SK-N-SH treated with all-trans-retinoic acid at 6 μM for 48 hours (cell line): Measurements from ENCODE around the gene FGFBP2.

ENCODE experiments used
- ATAC-seq: fragments of 200-7000 bp; cut with Tn5 transposase; 3 replicates; pipeline ENCODE4 v1.9.1; 2020; ENCODE audit warnings: mild to moderate bottlenecking, moderate library complexity
- ARNTL ChIP-seq: fragments of 450-650 bp; formaldehyde crosslinking; IDR thresholded peaks from 2 replicates; pipeline ENCODE4 v1.5.0; 2020; ENCODE audit warnings: low read depth, mild to moderate bottlenecking, moderate library complexity, borderline replicate concordance
- BACH2 ChIP-seq: fragments of 250-450 bp; sonication (Bioruptor Pico); IDR thresholded peaks from 2 replicates; pipeline ENCODE4 v1.9.0; 2021; ENCODE audit warnings: mild to moderate bottlenecking, borderline replicate concordance
- CSDC2 ChIP-seq: fragments of 250-450 bp; sonication (Bioruptor Pico); IDR thresholded peaks from 2 replicates; pipeline ENCODE4 v1.5.0; 2020; ENCODE audit warnings: mild to moderate bottlenecking, moderate library complexity
- GLIS3 ChIP-seq: fragments of 250-450 bp; sonication (Bioruptor Pico); IDR thresholded peaks from 2 replicates; pipeline ENCODE4 v1.5.0; 2020; ENCODE audit warnings: mild to moderate bottlenecking, moderate library complexity
- ISL1 ChIP-seq: fragments of 250-450 bp; sonication (Bioruptor Pico); IDR thresholded peaks from 2 replicates; pipeline ENCODE4 v2.1.2; 2022; ENCODE audit warnings: mild to moderate bottlenecking, moderate library complexity
- OSR1 ChIP-seq: fragments of 250-450 bp; sonication (Bioruptor Pico); IDR thresholded peaks from 2 replicates; pipeline ENCODE4 v1.8.0; 2022; ENCODE audit warnings: moderate library complexity, mild to moderate bottlenecking, inconsistent platforms
- PPARA ChIP-seq: fragments of 250-450 bp; sonication (Bioruptor Pico); IDR thresholded peaks from 2 replicates; pipeline ENCODE4 v1.5.0; 2020; ENCODE audit warnings: mild to moderate bottlenecking, borderline replicate concordance
- RARB ChIP-seq: fragments of 250-450 bp; sonication (Bioruptor Pico); IDR thresholded peaks from 2 replicates; pipeline ENCODE4 v1.8.0; 2021; ENCODE audit warnings: mild to moderate bottlenecking, moderate library complexity
- SNAI2 ChIP-seq: fragments of 250-450 bp; sonication (Bioruptor Pico); IDR thresholded peaks from 2 replicates; pipeline ENCODE4 v1.5.0; 2020; ENCODE audit warnings: mild to moderate bottlenecking, moderate library complexity
- TOX ChIP-seq: fragments of 250-450 bp; sonication (Bioruptor Pico); IDR thresholded peaks from 2 replicates; pipeline ENCODE4 v1.8.0; 2021; ENCODE audit warnings: mild to moderate bottlenecking, moderate library complexity, borderline replicate concordance
- ZC3H10 ChIP-seq: fragments of 250-450 bp; sonication (Bioruptor Pico); IDR thresholded peaks from 2 replicates; pipeline ENCODE4 v1.5.1; 2021; ENCODE audit warnings: mild to moderate bottlenecking, moderate library complexity
- ZFP3 ChIP-seq: fragments of 250-450 bp; sonication (Bioruptor Pico); IDR thresholded peaks from 2 replicates; pipeline ENCODE4 v1.5.0; 2020; ENCODE audit warnings: mild to moderate bottlenecking, moderate library complexity
- ZFP30 ChIP-seq: fragments of 450-650 bp; formaldehyde crosslinking; IDR thresholded peaks from 2 replicates; pipeline ENCODE4 v1.5.0; 2022; ENCODE audit warnings: mild to moderate bottlenecking, moderate library complexity
- ZNF565 ChIP-seq: fragments of 450-650 bp; formaldehyde crosslinking; conservative IDR thresholded peaks from 2 replicates; pipeline ENCODE4 v1.5.0; 2020; ENCODE audit warnings: low read depth, mild to moderate bottlenecking, moderate library complexity
- ZNF70 ChIP-seq: fragments of 450-650 bp; formaldehyde crosslinking; IDR thresholded peaks from 2 replicates; pipeline ENCODE4 v1.5.0; 2020; ENCODE audit warnings: mild to moderate bottlenecking, moderate library complexity
- TF ChIP-seq, protein P1 (sequence below): fragments of 250-450 bp; sonication (Bioruptor Pico); IDR thresholded peaks from 2 replicates; pipeline ENCODE4 v1.5.1; 2021; ENCODE audit warnings: mild to moderate bottlenecking, moderate library complexity
- TF ChIP-seq, protein P2 (sequence below): fragments of 250-450 bp; sonication (Bioruptor Pico); IDR thresholded peaks from 2 replicates; pipeline ENCODE4 v1.8.0; 2021; ENCODE audit warnings: low read depth, mild to moderate bottlenecking, moderate library complexity, borderline replicate concordance
- TF ChIP-seq, protein P3 (sequence below): fragments of 250-450 bp; sonication (Bioruptor Pico); IDR thresholded peaks from 2 replicates; pipeline ENCODE4 v1.5.1; 2020; ENCODE audit warnings: low read depth, mild to moderate bottlenecking, moderate library complexity
- TF ChIP-seq, protein P4 (sequence below): fragments of 250-450 bp; sonication (Bioruptor Pico); IDR thresholded peaks from 2 replicates; pipeline ENCODE4 v1.5.0; 2020; ENCODE audit warnings: mild to moderate bottlenecking, moderate library complexity
- TF ChIP-seq, protein P5 (sequence below): fragments of 250-450 bp; sonication (Bioruptor Pico); IDR thresholded peaks from 2 replicates; pipeline ENCODE4 v1.8.0; 2020; ENCODE audit warnings: mild to moderate bottlenecking, moderate library complexity, borderline replicate concordance

The FGFBP2 gene

DNA sequence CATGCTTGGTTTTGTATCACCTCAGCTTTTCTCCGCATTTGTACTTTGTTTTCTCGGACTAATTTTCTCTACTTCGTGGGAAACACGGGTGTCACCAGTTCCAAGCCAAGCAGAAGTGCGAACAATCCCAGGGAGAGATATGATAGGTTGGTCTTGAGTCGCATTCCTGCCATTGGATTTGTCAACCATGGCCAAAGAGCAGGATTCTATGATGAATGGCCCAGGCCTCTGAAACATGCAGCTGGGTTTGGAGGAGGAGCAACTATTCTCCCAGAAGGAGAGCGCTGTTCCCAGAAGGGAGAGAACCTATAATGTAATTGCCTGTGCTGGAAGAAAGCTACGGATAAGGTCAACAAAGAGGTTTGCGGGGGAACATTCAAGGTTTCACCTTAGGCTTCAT lies 14.1 kb downstream of the FGFBP2 start:
- no peak for TF ChIP-seq ZFP30 (CRISPR knock-in tag)
- no peak for TF ChIP-seq PPARA (CRISPR knock-in tag)
- TF ChIP-seq RARB (CRISPR knock-in tag): no peak
- no peak for TF ChIP-seq TOX
- TF ChIP-seq ISL1 (CRISPR knock-in tag): no peak
- TF ChIP-seq ZNF565 (CRISPR knock-in tag): no peak
- ATAC-seq: no peak

DNA sequence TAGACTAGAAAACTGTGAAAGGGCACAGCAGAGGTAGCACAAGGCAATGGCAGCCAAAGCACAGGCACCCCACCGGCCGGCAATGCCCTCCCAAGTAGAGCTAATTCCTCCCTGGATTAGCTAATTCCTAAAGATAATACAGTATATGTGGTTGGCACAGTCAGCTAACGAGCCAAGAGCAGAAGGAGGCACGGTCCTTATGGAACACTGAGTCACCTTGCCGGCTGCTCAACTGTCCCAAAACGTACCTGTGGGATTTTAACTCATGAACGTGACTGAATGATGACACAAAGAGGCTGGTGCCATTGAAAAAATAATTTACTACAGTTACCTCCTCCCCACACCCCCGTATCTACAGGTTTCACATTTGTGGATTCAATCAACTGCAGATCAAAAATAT lies 15.3 kb downstream of the FGFBP2 start:
- no peak for ATAC-seq
- TF ChIP-seq CSDC2 (no peak), ZFP30 (CRISPR knock-in tag) (no peak), ZNF70 (CRISPR knock-in tag) (no peak), GLIS3 (CRISPR knock-in tag) (no peak), BACH2 (CRISPR knock-in tag) (no peak), ZFP3 (CRISPR knock-in tag) (no peak), TOX (no peak)
- TF ChIP-seq, protein P1, sequence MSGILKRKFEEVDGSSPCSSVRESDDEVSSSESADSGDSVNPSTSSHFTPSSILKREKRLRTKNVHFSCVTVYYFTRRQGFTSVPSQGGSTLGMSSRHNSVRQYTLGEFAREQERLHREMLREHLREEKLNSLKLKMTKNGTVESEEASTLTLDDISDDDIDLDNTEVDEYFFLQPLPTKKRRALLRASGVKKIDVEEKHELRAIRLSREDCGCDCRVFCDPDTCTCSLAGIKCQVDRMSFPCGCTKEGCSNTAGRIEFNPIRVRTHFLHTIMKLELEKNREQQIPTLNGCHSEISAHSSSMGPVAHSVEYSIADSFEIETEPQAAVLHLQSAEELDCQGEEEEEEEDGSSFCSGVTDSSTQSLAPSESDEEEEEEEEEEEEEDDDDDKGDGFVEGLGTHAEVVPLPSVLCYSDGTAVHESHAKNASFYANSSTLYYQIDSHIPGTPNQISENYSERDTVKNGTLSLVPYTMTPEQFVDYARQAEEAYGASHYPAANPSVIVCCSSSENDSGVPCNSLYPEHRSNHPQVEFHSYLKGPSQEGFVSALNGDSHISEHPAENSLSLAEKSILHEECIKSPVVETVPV (CRISPR knock-in tag): no peak

DNA sequence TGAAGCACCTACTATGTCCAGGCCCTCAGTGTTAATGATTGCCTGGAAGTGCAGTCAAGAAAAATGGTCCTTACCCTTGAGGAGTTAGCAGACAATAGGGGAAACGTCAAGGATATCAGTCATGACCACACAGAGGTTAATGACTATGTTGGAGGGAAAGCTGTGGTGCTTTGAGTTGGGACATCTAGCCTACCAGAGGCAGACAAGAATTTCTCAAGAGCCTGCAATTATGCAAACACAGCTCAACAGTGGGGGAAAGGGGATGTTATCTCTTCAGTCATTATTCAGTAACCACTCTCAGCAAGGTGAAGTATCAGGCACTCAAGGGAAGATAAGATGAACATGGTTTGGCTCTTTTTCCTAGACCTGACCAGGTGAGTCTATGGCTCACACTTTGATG lies 17.5 kb downstream of the FGFBP2 start:
- ATAC-seq: no peak
- TF ChIP-seq ZNF70 (CRISPR knock-in tag): no peak
- TF ChIP-seq, protein P2, sequence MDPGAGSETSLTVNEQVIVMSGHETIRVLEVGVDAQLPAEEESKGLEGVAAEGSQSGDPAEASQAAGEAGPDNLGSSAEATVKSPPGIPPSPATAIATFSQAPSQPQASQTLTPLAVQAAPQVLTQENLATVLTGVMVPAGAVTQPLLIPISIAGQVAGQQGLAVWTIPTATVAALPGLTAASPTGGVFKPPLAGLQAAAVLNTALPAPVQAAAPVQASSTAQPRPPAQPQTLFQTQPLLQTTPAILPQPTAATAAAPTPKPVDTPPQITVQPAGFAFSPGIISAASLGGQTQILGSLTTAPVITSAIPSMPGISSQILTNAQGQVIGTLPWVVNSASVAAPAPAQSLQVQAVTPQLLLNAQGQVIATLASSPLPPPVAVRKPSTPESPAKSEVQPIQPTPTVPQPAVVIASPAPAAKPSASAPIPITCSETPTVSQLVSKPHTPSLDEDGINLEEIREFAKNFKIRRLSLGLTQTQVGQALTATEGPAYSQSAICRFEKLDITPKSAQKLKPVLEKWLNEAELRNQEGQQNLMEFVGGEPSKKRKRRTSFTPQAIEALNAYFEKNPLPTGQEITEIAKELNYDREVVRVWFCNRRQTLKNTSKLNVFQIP (CRISPR knock-in tag): no peak
- no peak for TF ChIP-seq BACH2 (CRISPR knock-in tag)
- TF ChIP-seq TOX: no peak
- TF ChIP-seq ISL1 (CRISPR knock-in tag): no peak
- TF ChIP-seq RARB (CRISPR knock-in tag): no peak
- TF ChIP-seq ZNF565 (CRISPR knock-in tag): no peak
- TF ChIP-seq CSDC2: no peak
- TF ChIP-seq ARNTL (CRISPR knock-in tag): no peak
- TF ChIP-seq OSR1: no peak
- no peak for TF ChIP-seq GLIS3 (CRISPR knock-in tag)
- TF ChIP-seq ZC3H10: no peak
- no peak for TF ChIP-seq SNAI2 (CRISPR knock-in tag)
- no peak for TF ChIP-seq PPARA (CRISPR knock-in tag)
- TF ChIP-seq, protein P3, sequence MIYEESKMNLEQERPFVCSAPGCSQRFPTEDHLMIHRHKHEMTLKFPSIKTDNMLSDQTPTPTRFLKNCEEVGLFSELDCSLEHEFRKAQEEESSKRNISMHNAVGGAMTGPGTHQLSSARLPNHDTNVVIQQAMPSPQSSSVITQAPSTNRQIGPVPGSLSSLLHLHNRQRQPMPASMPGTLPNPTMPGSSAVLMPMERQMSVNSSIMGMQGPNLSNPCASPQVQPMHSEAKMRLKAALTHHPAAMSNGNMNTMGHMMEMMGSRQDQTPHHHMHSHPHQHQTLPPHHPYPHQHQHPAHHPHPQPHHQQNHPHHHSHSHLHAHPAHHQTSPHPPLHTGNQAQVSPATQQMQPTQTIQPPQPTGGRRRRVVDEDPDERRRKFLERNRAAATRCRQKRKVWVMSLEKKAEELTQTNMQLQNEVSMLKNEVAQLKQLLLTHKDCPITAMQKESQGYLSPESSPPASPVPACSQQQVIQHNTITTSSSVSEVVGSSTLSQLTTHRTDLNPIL (CRISPR knock-in tag): no peak
- TF ChIP-seq, protein P1 (CRISPR knock-in tag): no peak
- TF ChIP-seq, protein P4, sequence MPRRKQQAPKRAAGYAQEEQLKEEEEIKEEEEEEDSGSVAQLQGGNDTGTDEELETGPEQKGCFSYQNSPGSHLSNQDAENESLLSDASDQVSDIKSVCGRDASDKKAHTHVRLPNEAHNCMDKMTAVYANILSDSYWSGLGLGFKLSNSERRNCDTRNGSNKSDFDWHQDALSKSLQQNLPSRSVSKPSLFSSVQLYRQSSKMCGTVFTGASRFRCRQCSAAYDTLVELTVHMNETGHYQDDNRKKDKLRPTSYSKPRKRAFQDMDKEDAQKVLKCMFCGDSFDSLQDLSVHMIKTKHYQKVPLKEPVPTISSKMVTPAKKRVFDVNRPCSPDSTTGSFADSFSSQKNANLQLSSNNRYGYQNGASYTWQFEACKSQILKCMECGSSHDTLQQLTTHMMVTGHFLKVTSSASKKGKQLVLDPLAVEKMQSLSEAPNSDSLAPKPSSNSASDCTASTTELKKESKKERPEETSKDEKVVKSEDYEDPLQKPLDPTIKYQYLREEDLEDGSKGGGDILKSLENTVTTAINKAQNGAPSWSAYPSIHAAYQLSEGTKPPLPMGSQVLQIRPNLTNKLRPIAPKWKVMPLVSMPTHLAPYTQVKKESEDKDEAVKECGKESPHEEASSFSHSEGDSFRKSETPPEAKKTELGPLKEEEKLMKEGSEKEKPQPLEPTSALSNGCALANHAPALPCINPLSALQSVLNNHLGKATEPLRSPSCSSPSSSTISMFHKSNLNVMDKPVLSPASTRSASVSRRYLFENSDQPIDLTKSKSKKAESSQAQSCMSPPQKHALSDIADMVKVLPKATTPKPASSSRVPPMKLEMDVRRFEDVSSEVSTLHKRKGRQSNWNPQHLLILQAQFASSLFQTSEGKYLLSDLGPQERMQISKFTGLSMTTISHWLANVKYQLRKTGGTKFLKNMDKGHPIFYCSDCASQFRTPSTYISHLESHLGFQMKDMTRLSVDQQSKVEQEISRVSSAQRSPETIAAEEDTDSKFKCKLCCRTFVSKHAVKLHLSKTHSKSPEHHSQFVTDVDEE (CRISPR knock-in tag): no peak
- TF ChIP-seq, protein P5, sequence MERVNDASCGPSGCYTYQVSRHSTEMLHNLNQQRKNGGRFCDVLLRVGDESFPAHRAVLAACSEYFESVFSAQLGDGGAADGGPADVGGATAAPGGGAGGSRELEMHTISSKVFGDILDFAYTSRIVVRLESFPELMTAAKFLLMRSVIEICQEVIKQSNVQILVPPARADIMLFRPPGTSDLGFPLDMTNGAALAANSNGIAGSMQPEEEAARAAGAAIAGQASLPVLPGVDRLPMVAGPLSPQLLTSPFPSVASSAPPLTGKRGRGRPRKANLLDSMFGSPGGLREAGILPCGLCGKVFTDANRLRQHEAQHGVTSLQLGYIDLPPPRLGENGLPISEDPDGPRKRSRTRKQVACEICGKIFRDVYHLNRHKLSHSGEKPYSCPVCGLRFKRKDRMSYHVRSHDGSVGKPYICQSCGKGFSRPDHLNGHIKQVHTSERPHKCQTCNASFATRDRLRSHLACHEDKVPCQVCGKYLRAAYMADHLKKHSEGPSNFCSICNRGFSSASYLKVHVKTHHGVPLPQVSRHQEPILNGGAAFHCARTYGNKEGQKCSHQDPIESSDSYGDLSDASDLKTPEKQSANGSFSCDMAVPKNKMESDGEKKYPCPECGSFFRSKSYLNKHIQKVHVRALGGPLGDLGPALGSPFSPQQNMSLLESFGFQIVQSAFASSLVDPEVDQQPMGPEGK: no peak
- TF ChIP-seq, all 23 proteins: peak for 0
